OCI-LY7 (cell line): Measurements from ENCODE around the gene PLCB2. TPM values are rescaled to one million over a fixed set of nuclear protein-coding genes. Genes with fewer than 3 reads are reported as not detected.
A peak's percentile ranks its signal among the peaks of the same experiment; 100 is the strongest.

Experiments
- BruUV-seq: library from RNA; stranded (reverse); fragments of 400-500 nt; replicated peaks from 2 replicates; lab custom pipeline; 2021; lab: Mats Ljungman, UMichigan
- CTCF ChIA-PET: fragments of 300-600 bp; sonication (Branson Sonifier 250); formaldehyde crosslinking; loops from one replicate; lab custom pipeline; 2022; ENCODE audit warnings: antibody characterized with exemption; ENCODE audit not compliant: unreplicated experiment; lab: Charles Lee
- POLR2A ChIA-PET: fragments of 300-600 bp; sonication (Branson Sonifier 250); formaldehyde crosslinking; loops from one replicate; lab custom pipeline; 2022; ENCODE audit warnings: antibody characterized with exemption; lab: Charles Lee
- DNase-seq: peaks from one replicate; pipeline ENCODE4 v3.0.0-alpha.2; 2015; ENCODE audit warnings: low spot score
- H2AFZ ChIP-seq: fragments of 200-600 bp; sonication (generic), shearing (Covaris generic); 2 replicates; pipeline ENCODE4 v1.6.1; 2014; ENCODE audit warnings: mild to moderate bottlenecking, antibody characterized with exemption, low read length, moderate library complexity
- H3K27ac ChIP-seq: fragments of 200-600 bp; sonication (generic); 2 replicates; pipeline ENCODE4 v1.5.1; 2014; ENCODE audit warnings: mixed run types, low read depth, mild to moderate bottlenecking, moderate library complexity, low read length, inconsistent platforms; ENCODE audit not compliant: poor library complexity, severe bottlenecking
- H3K36me3 ChIP-seq: fragments of 200-600 bp; sonication (generic); 2 replicates; pipeline ENCODE4 v1.6.1; 2014; ENCODE audit warnings: mild to moderate bottlenecking, antibody characterized with exemption, low read length, moderate library complexity, mixed read lengths; ENCODE audit not compliant: insufficient read depth
- H3K4me1 ChIP-seq: fragments of 200-600 bp; sonication (generic); 2 replicates; pipeline ENCODE4 v1.5.1; 2014; ENCODE audit warnings: mild to moderate bottlenecking, low read length; ENCODE audit not compliant: insufficient read depth, poor library complexity, severe bottlenecking
- H3K4me2 ChIP-seq: fragments of 200-600 bp; sonication (generic); 2 replicates; pipeline ENCODE4 v1.6.1; 2014; ENCODE audit warnings: mild to moderate bottlenecking, low read length
- H3K4me3 ChIP-seq: fragments of 200-600 bp; sonication (generic); 2 replicates; pipeline ENCODE4 v1.5.1; 2014; ENCODE audit warnings: mild to moderate bottlenecking, low read depth, low read length; ENCODE audit not compliant: poor library complexity, severe bottlenecking
- H3K79me2 ChIP-seq: fragments of 200-600 bp; sonication (generic); 2 replicates; pipeline ENCODE4 v1.6.1; 2016; ENCODE audit warnings: low read depth, mild to moderate bottlenecking, low read length, moderate library complexity, mixed read lengths; ENCODE audit not compliant: insufficient read depth
- H3K9me2 ChIP-seq: fragments of 200-600 bp; sonication (generic); 2 replicates; pipeline ENCODE4 v1.6.1; 2016; ENCODE audit warnings: mild to moderate bottlenecking, low read length, mixed read lengths; ENCODE audit not compliant: insufficient read depth
- H3K9me3 ChIP-seq: fragments of 200-600 bp; sonication (generic); 2 replicates; pipeline ENCODE4 v1.6.1; 2014; ENCODE audit warnings: mild to moderate bottlenecking, mixed run types, low read length, mixed read lengths
- H4K20me1 ChIP-seq: fragments of 200-600 bp; sonication (generic); 2 replicates; pipeline ENCODE4 v1.6.1; 2014; ENCODE audit warnings: mild to moderate bottlenecking, antibody characterized with exemption, low read length, moderate library complexity, mixed read lengths; ENCODE audit not compliant: insufficient read depth
- EZH2phosphoT487 ChIP-seq: fragments of 200-600 bp; sonication (generic); IDR thresholded peaks from 2 replicates; pipeline ENCODE4 v1.6.1; 2018; ENCODE audit warnings: low read depth, borderline replicate concordance, mild to moderate bottlenecking, mixed run types, antibody characterized with exemption, low read length, moderate library complexity, mixed read lengths
- intact Hi-C: fragments of 100-400 bp; cut with micrococcal nuclease; formaldehyde crosslinking; loops from one replicate; pipeline ENCODE4 v1.10.0; 2022; ENCODE audit not compliant: unreplicated experiment
- total RNA-seq, 2 experiments: library from RNA; depleted of rRNA in 1 of 2; stranded (reverse); fragments of >200 nt in 1 of 2; shearing (Covaris generic) in 1 of 2; gene quantifications; 2 replicates each; pipeline ENCODE4 v1.2.3, GENCODE V29; 2014 to 2022
- TF ChIP-seq, protein P1 (sequence below): fragments of 200-600 bp; sonication (generic); conservative IDR thresholded peaks from 2 replicates; pipeline ENCODE4 v1.5.1; 2014; ENCODE audit warnings: mild to moderate bottlenecking, antibody characterized with exemption, low read length, moderate library complexity, mixed read lengths

Gene PLCB2
- total RNA-seq, 2 experiments from 2014 or later = 9.6 TPM; not detected in 1

DNA sequence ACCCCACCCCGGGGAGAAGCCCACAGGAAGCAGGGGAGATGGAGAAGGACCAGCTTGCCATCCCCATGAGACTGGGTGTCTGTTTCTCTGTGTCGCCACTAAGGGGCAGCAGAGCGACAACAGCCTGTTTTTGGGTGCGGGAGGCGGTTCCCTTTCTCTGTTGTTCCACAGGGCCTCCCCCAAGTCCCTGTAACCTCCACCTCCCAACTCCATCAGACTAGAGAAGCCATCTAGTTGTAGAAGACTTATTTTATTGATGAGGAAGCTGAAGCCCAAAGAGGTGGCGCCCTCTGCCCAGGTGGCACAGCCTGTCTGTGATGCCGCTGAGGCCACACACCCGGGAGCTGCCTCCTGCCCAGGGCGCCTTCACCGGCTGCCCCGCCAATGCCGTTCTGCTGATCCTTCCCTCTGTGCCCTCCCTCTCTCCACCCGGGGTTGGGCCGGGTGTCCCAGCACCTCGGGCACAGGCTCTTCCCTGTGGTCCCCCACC, 36.9 kb upstream of the PLCB2 start:
- no peaks in the 10 kb centered on the region for H3K9me2 ChIP-seq
- ChIA-PET POLR2A (interaction anchor here (0.5 to 0.6 kb wide), 3 partner anchors 18 to 221 kb away, joined by 3 read pairs; no protein-coding TSS in a partner anchor), CTCF (interaction anchor here (1.0 kb wide), 1 partner anchor 65 kb away, joined by 3 read pairs; no protein-coding TSS in a partner anchor)
- 0 out of 2 replicates have a peak overlapping the region, but pooled peaks have one; percentile 31 for H3K4me2 ChIP-seq
- H3K27ac ChIP-seq = no peak overlapping the region
- no peak overlapping the region for H3K4me3 ChIP-seq
- no peaks in the 10 kb centered on the region for H3K79me2 ChIP-seq
- DNase-seq = peak; percentile 71
- H3K4me1 ChIP-seq = peaks cover 4% of the 10 kb centered on the region
- no peak for TF ChIP-seq EZH2phosphoT487
- TF ChIP-seq, protein P1, sequence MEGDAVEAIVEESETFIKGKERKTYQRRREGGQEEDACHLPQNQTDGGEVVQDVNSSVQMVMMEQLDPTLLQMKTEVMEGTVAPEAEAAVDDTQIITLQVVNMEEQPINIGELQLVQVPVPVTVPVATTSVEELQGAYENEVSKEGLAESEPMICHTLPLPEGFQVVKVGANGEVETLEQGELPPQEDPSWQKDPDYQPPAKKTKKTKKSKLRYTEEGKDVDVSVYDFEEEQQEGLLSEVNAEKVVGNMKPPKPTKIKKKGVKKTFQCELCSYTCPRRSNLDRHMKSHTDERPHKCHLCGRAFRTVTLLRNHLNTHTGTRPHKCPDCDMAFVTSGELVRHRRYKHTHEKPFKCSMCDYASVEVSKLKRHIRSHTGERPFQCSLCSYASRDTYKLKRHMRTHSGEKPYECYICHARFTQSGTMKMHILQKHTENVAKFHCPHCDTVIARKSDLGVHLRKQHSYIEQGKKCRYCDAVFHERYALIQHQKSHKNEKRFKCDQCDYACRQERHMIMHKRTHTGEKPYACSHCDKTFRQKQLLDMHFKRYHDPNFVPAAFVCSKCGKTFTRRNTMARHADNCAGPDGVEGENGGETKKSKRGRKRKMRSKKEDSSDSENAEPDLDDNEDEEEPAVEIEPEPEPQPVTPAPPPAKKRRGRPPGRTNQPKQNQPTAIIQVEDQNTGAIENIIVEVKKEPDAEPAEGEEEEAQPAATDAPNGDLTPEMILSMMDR = peak; percentile 87
- intact Hi-C loops = loop anchor here (1.0 kb wide), 1 partner anchor 78 kb away; no protein-coding TSS in a partner anchor
- no peaks in the 10 kb centered on the region for H3K9me3 ChIP-seq
- no peak overlapping the region; the same call in 1 of the 2 replicates for H2AFZ ChIP-seq
- H4K20me1 ChIP-seq = no peaks in the 10 kb centered on the region
- no peaks in the 10 kb centered on the region for H3K36me3 ChIP-seq
- no TSS peak for BruUV-seq

DNA sequence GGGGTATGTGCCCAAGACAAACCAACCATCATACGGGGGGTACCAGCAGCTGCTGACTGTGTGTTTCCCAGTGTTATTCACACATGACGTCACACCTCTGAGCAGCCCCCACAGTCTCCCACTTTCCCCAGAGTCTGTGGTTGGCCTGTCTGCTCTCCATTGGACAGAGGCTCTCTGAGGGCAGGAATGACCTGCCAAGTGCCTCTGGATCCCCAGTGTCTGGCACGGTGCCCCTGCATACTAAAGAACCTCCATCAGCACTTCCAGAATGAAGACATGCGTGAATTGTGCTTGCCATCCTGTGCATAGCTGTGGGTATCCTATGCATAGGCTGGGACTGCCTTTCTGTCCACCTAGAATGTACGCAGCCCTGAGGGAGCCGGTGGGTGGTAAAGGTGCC, 36.5 kb upstream of the PLCB2 start:
- Histone ChIP-seq H2AFZ (no peak overlapping the region), H3K4me3 (no peak overlapping the region), H3K4me2 (no peak overlapping the region), H3K9me2 (no peaks in the 10 kb centered on the region), H3K9me3 (no peaks in the 10 kb centered on the region), H4K20me1 (no peaks in the 10 kb centered on the region), H3K27ac (no peak overlapping the region), H3K4me1 (peaks cover 4% of the 10 kb centered on the region), H3K79me2 (no peaks in the 10 kb centered on the region), H3K36me3 (no peaks in the 10 kb centered on the region)
- BruUV-seq = no TSS peak
- POLR2A ChIA-PET = interaction anchor here (0.6 kb wide), 2 partner anchors 17 to 101 kb away, joined by 3 read pairs; no protein-coding TSS in a partner anchor
- no peak for TF ChIP-seq EZH2phosphoT487
- TF ChIP-seq, protein P1 = no peak
- CTCF ChIA-PET = interaction anchor here (1.0 kb wide), 1 partner anchor 65 kb away, joined by 3 read pairs; no protein-coding TSS in a partner anchor
- no peak for DNase-seq
- intact Hi-C loops = loop anchor here (1.0 kb wide), 1 partner anchor 78 kb away; no protein-coding TSS in a partner anchor

DNA sequence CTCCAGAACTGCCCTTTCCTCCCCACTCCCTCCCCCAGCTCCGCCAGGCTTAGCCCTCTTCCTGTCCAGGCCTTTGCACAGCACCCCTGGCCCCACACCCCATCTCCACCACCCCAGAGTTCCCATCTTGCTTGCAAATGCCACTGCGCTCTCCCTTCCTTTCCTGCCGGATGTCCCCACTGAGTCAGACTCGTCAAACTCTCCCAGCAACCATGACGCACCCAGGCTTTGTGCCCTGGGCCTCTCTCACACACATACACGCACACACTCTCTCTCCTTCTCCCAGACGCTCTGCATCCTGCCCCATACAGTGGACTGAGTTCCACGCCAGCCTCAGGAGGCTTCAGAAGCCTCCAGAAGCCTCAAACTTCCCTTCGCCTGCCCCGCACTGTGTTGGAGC, 35.8 kb upstream of the PLCB2 start:
- Histone ChIP-seq H4K20me1 (no peaks in the 10 kb centered on the region), H3K4me1 (peaks cover 4% of the 10 kb centered on the region), H3K36me3 (no peaks in the 10 kb centered on the region), H3K79me2 (no peaks in the 10 kb centered on the region), H3K9me2 (no peaks in the 10 kb centered on the region), H3K4me3 (no peak overlapping the region), H2AFZ (no peak overlapping the region), H3K27ac (no peak overlapping the region), H3K9me3 (no peaks in the 10 kb centered on the region), H3K4me2 (no peak overlapping the region)
- intact Hi-C loops = no loop called here
- no peak for TF ChIP-seq EZH2phosphoT487
- TF ChIP-seq, protein P1 = no peak
- CTCF ChIA-PET = no interaction called here
- no peak for DNase-seq
- no TSS peak for BruUV-seq
- POLR2A ChIA-PET = no interaction called here
